ENCODE data around the gene IRF3. TPM values are rescaled to one million over a fixed set of nuclear protein-coding genes. Genes with fewer than 3 reads are reported as not detected.

Gene IRF3
- total RNA-seq, 3 donors from 2014 or later = 76.1 to 119 (median 90.1) TPM

DNA sequence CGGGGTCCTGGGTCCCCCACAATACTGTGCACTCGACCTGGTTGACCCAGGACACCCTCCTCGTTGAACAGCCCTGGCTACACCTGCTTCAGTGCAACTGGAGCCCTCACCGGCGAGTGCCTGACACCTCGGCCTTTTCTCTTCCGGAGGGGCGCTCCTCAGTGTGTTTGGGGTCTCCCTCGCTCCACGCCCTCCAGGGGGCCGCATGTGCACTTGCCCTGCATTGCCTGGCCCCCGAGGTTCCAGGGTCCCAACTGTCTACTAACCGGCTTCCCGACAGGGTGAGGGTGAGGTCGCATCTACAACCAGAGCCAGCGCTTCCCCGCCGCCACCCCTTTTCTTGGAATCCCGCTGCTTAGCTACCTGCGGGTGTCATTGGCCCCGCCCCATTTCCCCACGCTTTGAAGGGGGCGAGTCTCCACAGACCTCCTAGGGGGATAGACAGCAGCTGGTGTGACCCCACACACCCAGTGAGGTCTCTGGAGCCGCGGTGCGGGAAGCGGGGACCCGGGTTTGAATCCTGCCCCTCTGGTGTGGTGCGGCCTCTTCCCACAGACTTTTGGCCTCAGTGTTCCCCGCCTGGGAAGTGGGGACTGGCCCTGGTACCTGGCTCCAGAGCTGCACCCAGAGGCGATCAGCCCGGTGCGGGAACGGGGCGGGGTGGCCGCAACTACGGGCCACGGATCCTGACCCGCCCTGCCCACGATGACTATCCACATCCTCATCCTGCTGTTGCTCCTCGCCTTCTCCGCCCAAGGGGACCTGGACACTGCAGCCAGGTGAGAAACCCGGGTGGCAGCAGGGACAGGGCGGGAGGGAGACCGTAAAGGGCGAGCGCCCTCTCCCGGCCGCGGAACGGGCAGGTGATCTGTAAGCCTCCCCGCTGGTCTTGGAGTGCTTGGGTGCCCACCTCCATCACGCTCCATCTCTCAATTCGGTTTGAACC lies 23.7 kb upstream of the IRF3 start, which contains the start of gene ADM5:
Gene ADM5, plus strand, starts transcription at position 462 of the 946 bp plus-strand sequence. Its CDS starts 244 bp downstream, at position 706.
- intact Hi-C loops (cut with DNase I, micrococcal nuclease) = loop anchor here in 1 of 2 donors (10.0 kb wide), 1 partner anchor 105 kb away; the partner anchor contains the start of genes NOSIP and PRRG2
- DNase-seq (peak in 2 of 3 donors; percentile 78), ATAC-seq (peak; percentile 84)
- TF ChIP-seq, protein P1, sequence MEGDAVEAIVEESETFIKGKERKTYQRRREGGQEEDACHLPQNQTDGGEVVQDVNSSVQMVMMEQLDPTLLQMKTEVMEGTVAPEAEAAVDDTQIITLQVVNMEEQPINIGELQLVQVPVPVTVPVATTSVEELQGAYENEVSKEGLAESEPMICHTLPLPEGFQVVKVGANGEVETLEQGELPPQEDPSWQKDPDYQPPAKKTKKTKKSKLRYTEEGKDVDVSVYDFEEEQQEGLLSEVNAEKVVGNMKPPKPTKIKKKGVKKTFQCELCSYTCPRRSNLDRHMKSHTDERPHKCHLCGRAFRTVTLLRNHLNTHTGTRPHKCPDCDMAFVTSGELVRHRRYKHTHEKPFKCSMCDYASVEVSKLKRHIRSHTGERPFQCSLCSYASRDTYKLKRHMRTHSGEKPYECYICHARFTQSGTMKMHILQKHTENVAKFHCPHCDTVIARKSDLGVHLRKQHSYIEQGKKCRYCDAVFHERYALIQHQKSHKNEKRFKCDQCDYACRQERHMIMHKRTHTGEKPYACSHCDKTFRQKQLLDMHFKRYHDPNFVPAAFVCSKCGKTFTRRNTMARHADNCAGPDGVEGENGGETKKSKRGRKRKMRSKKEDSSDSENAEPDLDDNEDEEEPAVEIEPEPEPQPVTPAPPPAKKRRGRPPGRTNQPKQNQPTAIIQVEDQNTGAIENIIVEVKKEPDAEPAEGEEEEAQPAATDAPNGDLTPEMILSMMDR (IDR thresholded peaks at IDR 0.05) = no peak
- H3K9me3 ChIP-seq = no peaks in the 10 kb centered on the region
- H3K36me3 ChIP-seq (ENCODE audit: low read depth) = no peaks in the 10 kb centered on the region
- no peak within 1 kb of the TSS for H3K4me3 ChIP-seq
- H3K4me1 ChIP-seq (ENCODE audit: low read depth) = peaks cover 17% of the 10 kb centered on the region

DNA sequence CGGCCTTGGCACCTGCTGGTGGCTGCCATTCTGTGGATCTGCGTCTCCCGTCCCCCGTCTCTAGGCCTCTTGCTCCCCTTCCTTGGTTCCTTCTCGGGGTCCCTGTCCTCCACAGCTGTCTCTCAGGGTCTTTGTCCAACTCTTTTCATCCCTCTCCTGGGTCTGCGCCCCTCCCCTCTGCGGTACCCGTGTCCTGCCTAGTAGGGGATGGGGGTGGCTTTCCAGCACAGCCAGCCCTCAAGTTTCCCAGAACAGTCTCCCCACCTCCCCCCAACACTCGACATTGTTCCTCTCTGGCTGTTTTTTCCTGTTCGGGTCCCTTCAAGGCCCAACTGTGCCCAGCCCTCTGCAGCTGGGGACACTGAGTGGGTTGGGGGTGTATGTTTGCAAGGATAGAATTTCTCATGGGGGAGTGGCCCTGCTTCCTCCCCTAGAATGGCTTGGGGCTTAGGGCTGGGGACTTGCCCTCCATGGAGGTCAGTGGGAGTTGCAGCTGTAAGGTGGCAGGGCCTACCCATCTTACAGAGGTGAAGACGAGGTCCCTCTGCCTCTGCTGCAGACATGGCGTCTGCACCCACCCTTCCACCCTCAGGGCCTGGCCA lies 23.0 kb upstream of the IRF3 start:
- no peaks in the 10 kb centered on the region for H3K36me3 ChIP-seq (ENCODE audit: low read depth)
- intact Hi-C loops (cut with DNase I, micrococcal nuclease) = loop anchor here in 1 of 2 donors (10.0 kb wide), 1 partner anchor 104 kb away; the partner anchor contains the start of genes NOSIP and PRRG2
- DNase-seq (no peak), ATAC-seq (no peak)
- H3K4me1 ChIP-seq (ENCODE audit: low read depth) = peaks cover 17% of the 10 kb centered on the region
- no peaks in the 10 kb centered on the region for H3K9me3 ChIP-seq
- H3K4me3 ChIP-seq = no peak overlapping the region
- TF ChIP-seq, protein P1 (IDR thresholded peaks at IDR 0.05) = no peak

GRCh38 chr19:49687566-49688316 lies 22.1 kb upstream of the IRF3 start:
- ATAC-seq = no peak

GRCh38 chr19:49687150-49687549 lies 21.5 kb upstream of the IRF3 start:
- intact Hi-C loops (cut with DNase I, micrococcal nuclease) = loop anchor here in 1 of 2 donors (10.0 kb wide), 1 partner anchor 102 kb away; the partner anchor contains the start of genes NOSIP and PRRG2

More at GRCh38 chr19:49687566-49688316, 22.1 kb upstream of the IRF3 start:
- H3K4me3 ChIP-seq = no peak overlapping the region
- TF ChIP-seq, protein P1 (IDR thresholded peaks at IDR 0.05) = no peak
- H3K9me3 ChIP-seq = no peaks in the 10 kb centered on the region
- intact Hi-C loops (cut with DNase I, micrococcal nuclease) = loop anchor here in 1 of 2 donors (10.0 kb wide), 1 partner anchor 103 kb away; the partner anchor contains the start of genes NOSIP and PRRG2
- H3K36me3 ChIP-seq (ENCODE audit: low read depth) = no peaks in the 10 kb centered on the region
- H3K4me1 ChIP-seq (ENCODE audit: low read depth) = peaks cover 17% of the 10 kb centered on the region
- DNase-seq = no peak

More at GRCh38 chr19:49687150-49687549, 21.5 kb upstream of the IRF3 start:
- Histone ChIP-seq H3K9me3 (no peaks in the 10 kb centered on the region), H3K36me3 (ENCODE audit: low read depth) (no peaks in the 10 kb centered on the region), H3K4me3 (no peak overlapping the region), H3K4me1 (ENCODE audit: low read depth) (peaks cover 17% of the 10 kb centered on the region)
- ATAC-seq (no peak), DNase-seq (no peak)
- TF ChIP-seq, protein P1 (IDR thresholded peaks at IDR 0.05) = no peak

Measured in mucosa of descending colon (tissue), 3 donors.